SKM-1 treated with dmso at 0.1 percent for 144 hours (cell line): Measurements from ENCODE around the gene JKAMP.

Source experiments
- DNase-seq: peaks from one replicate; lab custom pipeline; 2025; ENCODE audit not compliant: unreplicated experiment; lab: John Stamatoyannopoulos, UW

JKAMP gene

DNA sequence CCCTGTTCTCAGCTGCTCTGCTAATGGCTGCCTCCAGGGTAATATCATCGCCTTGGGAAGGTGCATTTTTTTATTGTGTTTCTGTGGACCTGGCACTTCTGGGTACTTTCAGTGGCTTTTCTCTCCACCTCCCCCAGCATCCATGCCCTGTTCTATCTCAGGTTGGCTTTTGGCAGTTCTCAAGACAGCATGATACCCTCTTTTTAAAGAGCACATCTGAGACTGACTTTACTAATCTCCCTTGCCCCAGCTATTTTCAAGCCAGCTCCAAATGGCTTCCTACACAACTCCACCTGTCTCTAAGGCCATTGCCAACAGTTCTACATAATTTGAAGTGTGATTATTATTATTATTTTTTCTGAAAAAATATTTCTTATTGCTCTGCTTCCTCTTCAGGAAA, 53.2 kb downstream of the JKAMP start:
- no peak for DNase-seq

DNA sequence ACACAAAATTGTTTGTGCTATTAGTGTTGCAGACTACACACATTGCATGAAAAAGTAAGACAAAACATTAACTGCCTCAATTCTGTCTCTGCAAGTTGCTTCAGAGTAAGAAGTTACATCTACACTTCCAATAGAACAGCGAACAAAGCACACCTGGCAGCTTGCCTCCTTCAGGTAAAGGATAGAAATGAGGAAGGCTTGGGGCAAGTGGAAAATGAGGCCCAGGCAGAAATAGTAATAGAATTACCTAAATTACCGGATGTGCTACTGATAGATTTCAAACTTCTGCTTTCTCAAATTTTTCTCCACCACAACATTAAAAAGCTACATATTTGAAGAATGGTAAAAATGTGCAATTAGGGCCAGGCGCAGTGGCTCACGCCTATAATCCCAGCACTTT, 54.6 kb downstream of the JKAMP start:
- no peak for DNase-seq

DNA sequence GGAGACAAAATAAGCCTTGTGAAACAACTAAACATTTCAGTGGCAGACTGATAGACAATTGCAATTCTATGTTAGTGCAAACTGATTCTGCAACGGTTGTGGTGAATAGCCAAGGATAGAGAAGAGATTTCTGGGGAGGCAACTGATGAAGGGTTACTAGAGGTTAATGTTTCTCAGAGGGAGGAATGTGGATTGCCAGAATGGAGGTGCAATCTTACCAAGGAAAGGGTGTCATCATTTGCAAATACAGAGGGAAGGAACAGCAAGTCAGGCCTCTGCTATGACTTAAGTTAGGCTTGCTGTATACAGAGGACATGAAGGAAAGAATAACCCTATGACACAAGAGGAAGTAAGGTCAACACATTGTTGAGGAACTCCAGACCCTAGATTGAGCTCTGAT, 56.5 kb downstream of the JKAMP start:
- DNase-seq, result no peak

DNA sequence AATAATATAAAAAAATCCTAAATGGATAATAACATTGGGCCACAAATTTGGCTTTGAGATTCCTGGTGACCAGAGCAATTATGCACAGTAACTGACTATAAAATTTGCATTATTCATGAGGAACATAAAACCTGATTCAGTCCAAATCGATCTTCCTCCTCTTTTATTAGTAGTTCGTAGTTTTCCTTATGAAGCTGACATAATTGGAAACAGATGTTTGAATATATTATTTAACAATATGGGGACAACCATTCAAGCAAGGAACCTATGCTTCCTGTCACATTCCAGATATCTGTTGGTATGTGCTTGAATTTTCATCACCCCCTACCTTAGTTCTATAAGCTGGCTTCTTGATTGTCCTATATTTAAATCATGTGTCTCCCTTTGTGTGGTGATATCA, 57.4 kb downstream of the JKAMP start:
- no peak for DNase-seq

DNA sequence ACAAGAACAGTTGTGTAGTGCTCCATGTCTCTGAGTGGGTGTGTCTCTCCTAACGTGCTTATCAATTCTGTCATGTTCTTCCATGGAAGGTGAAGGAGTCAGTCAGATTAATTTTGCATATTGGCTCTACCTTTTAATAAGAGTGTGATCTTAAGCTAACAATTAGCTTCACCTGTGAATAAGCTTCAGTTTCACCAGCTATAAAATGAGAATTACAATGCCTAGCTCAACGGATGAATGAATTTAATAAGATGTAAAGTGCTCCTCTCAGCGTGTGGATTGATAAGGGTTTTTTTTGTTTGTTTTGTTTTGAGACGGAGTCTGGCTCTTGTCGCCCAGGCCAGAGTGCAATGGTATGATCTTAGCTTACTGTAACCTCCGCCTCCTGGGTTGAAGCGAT, 59.6 kb downstream of the JKAMP start:
- DNase-seq, result no peak

DNA sequence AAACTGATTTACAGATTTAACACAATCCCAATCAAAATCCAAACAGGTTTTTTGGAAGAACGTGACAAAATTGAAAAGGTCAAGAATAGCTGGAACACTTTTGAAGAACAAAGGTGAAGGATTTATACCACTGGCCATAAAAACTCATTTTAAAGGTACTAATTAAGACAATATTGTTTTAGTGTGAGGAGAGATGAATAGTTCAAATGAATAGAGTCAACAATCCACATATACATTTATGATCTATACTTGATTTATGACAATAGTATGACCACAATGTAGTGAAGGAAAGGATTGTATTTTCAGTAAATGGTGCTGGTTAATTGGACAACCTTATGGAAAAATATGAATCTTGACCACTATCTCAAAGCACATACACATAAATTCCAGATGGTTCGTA, 63.0 kb downstream of the JKAMP start:
- DNase-seq, result no peak
